ENCODE results near the gene PTTG2. TPM values are rescaled to one million over a fixed set of nuclear protein-coding genes. Genes with fewer than 3 reads are reported as not detected.
A peak's percentile ranks its signal among the peaks of the same experiment; 100 is the strongest.

PTTG2 gene
- total and polyA plus RNA-seq, 2 experiments from 2014 or later: 1.1 TPM; not detected in 1

- no peaks in the 10 kb centered on the region for H3K36me3 ChIP-seq (ENCODE audit: insufficient read depth)
- H4K20me1 ChIP-seq (replicated peaks; ENCODE audit: insufficient read depth): no peaks in the 10 kb centered on the region
- ATAC-seq (no peak), DNase-seq (ENCODE audit: low spot score) (no peak)
- H3K79me2 ChIP-seq (replicated peaks; ENCODE audit: insufficient read depth): peaks cover 66% of the 10 kb centered on the region
- H3K36me3 Mint-ChIP-seq (ENCODE audit: low read depth): no peaks in the 10 kb centered on the region
- H3K27me3 ChIP-seq (ENCODE audit: insufficient read depth): no peaks in the 10 kb centered on the region
- no peaks in the 10 kb centered on the region for H3F3A ChIP-seq (replicated peaks; ENCODE audit: low read depth)
- TF ChIP-seq, protein P1, sequence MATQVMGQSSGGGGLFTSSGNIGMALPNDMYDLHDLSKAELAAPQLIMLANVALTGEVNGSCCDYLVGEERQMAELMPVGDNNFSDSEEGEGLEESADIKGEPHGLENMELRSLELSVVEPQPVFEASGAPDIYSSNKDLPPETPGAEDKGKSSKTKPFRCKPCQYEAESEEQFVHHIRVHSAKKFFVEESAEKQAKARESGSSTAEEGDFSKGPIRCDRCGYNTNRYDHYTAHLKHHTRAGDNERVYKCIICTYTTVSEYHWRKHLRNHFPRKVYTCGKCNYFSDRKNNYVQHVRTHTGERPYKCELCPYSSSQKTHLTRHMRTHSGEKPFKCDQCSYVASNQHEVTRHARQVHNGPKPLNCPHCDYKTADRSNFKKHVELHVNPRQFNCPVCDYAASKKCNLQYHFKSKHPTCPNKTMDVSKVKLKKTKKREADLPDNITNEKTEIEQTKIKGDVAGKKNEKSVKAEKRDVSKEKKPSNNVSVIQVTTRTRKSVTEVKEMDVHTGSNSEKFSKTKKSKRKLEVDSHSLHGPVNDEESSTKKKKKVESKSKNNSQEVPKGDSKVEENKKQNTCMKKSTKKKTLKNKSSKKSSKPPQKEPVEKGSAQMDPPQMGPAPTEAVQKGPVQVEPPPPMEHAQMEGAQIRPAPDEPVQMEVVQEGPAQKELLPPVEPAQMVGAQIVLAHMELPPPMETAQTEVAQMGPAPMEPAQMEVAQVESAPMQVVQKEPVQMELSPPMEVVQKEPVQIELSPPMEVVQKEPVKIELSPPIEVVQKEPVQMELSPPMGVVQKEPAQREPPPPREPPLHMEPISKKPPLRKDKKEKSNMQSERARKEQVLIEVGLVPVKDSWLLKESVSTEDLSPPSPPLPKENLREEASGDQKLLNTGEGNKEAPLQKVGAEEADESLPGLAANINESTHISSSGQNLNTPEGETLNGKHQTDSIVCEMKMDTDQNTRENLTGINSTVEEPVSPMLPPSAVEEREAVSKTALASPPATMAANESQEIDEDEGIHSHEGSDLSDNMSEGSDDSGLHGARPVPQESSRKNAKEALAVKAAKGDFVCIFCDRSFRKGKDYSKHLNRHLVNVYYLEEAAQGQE (IDR thresholded peaks at IDR 0.05; ENCODE audit: unreplicated experiment): no peak
- TF ChIP-seq, protein P2, sequence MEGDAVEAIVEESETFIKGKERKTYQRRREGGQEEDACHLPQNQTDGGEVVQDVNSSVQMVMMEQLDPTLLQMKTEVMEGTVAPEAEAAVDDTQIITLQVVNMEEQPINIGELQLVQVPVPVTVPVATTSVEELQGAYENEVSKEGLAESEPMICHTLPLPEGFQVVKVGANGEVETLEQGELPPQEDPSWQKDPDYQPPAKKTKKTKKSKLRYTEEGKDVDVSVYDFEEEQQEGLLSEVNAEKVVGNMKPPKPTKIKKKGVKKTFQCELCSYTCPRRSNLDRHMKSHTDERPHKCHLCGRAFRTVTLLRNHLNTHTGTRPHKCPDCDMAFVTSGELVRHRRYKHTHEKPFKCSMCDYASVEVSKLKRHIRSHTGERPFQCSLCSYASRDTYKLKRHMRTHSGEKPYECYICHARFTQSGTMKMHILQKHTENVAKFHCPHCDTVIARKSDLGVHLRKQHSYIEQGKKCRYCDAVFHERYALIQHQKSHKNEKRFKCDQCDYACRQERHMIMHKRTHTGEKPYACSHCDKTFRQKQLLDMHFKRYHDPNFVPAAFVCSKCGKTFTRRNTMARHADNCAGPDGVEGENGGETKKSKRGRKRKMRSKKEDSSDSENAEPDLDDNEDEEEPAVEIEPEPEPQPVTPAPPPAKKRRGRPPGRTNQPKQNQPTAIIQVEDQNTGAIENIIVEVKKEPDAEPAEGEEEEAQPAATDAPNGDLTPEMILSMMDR (conservative IDR thresholded peaks at IDR 0.05; ENCODE audit: low read depth in 2 of 2): no peak
- TF ChIP-seq EZH2 (IDR thresholded peaks at IDR 0.05; ENCODE audit: low read depth, unreplicated experiment): no peak
- no peak for TF ChIP-seq NANOG (IDR thresholded peaks at IDR 0.05; ENCODE audit: borderline replicate concordance)
- TF ChIP-seq STAT1 (IDR thresholded peaks at IDR 0.05; ENCODE audit: unreplicated experiment): no peak
- peaks cover 64% of the 10 kb centered on the region for H3K4me1 Mint-ChIP-seq
- H3K4me2 ChIP-seq: no peak overlapping the region
- H3K4me3 ChIP-seq: no peak overlapping the region
- no peak overlapping the region for H3K27ac Mint-ChIP-seq
- H3K27me3 Mint-ChIP-seq (ENCODE audit: insufficient read depth, low read depth, poor library complexity): no peaks in the 10 kb centered on the region
- H2AFZ ChIP-seq: no peak overlapping the region
- H3K4me1 ChIP-seq (ENCODE audit: insufficient read depth): peaks cover 37% of the 10 kb centered on the region
- no peaks in the 10 kb centered on the region for H3K9me2 ChIP-seq (ENCODE audit: insufficient read depth)
- no peak overlapping the region for H3K27ac ChIP-seq (ENCODE audit: low read depth)
- no peaks in the 10 kb centered on the region for H3K9me3 Mint-ChIP-seq
- H3K4me3 Mint-ChIP-seq: no peak overlapping the region
Measured at GRCh38 chr4:37999965-38000364, 39.8 kb downstream of the PTTG2 start.

- H2AFZ ChIP-seq: no peak overlapping the region
- no peaks in the 10 kb centered on the region for H4K20me1 ChIP-seq (replicated peaks; ENCODE audit: insufficient read depth)
- Mint-ChIP-seq H3K27me3 (ENCODE audit: insufficient read depth, low read depth, poor library complexity) (peaks cover 2% of the 10 kb centered on the region), H3K4me3 (no peak overlapping the region), H3K36me3 (ENCODE audit: low read depth) (no peaks in the 10 kb centered on the region), H3K9me3 (no peaks in the 10 kb centered on the region), H3K27ac (peak overlapping the region; percentile 93; the same call in 1 of the 2 replicates), H3K4me1 (peaks cover 64% of the 10 kb centered on the region)
- DNase-seq (ENCODE audit: low spot score): peak; percentile 85
- H3K4me3 ChIP-seq: no peak overlapping the region
- no peaks in the 10 kb centered on the region for H3F3A ChIP-seq (replicated peaks; ENCODE audit: low read depth)
- peak overlapping the region; percentile 5; the same call in 1 of the 2 replicates for H3K4me2 ChIP-seq
- H3K27ac ChIP-seq (ENCODE audit: low read depth): peak overlapping the region; percentile 72
- no peaks in the 10 kb centered on the region for H3K9me2 ChIP-seq (ENCODE audit: insufficient read depth)
- no peak; the same call in 1 of the 2 replicates for TF ChIP-seq ZNF462 (CRISPR knock-in tag; IDR thresholded peaks at IDR 0.05)
- no peak for TF ChIP-seq NANOG (IDR thresholded peaks at IDR 0.05; ENCODE audit: borderline replicate concordance)
- no peak for TF ChIP-seq EZH2 (IDR thresholded peaks at IDR 0.05; ENCODE audit: low read depth, unreplicated experiment)
- TF ChIP-seq ZNF114 (CRISPR knock-in tag; IDR thresholded peaks at IDR 0.05): no peak
- TF ChIP-seq JUNB (IDR thresholded peaks at IDR 0.05; ENCODE audit: unreplicated experiment): no peak
- no peak for TF ChIP-seq ZNF331 (CRISPR knock-in tag; IDR thresholded peaks at IDR 0.05; ENCODE audit: low read depth)
- TF ChIP-seq POLR2AphosphoS5 (IDR thresholded peaks at IDR 0.05; ENCODE audit: low read depth): no peak
- peaks cover 64% of the 10 kb centered on the region for H3K79me2 ChIP-seq (replicated peaks; ENCODE audit: insufficient read depth)
- H3K36me3 ChIP-seq (ENCODE audit: insufficient read depth): no peaks in the 10 kb centered on the region
- no peaks in the 10 kb centered on the region for H3K27me3 ChIP-seq (ENCODE audit: insufficient read depth)
- ATAC-seq: peak; percentile 92
- peaks cover 37% of the 10 kb centered on the region for H3K4me1 ChIP-seq (ENCODE audit: insufficient read depth)
Measured at GRCh38 chr4:38001927-38002326, 41.7 kb downstream of the PTTG2 start.
